Mononuclear cell (primary cell): ENCODE data around the gene INAVA. TPM values are rescaled to one million over a fixed set of nuclear protein-coding genes. Genes with fewer than 3 reads are reported as not detected.
"Not testable (repeated sequence)": the region's sequence is repeated elsewhere in the genome, so short reads cannot be mapped to it uniquely, and the experiment has no call there.

Experiments
- H3K27me3 ChIP-seq: 2 replicates; pipeline ENCODE4 v1.6.0; 2011; ENCODE audit warnings: low read length, control low read depth; ENCODE audit not compliant: insufficient read depth
- H3K4me1 ChIP-seq: 2 replicates; pipeline ENCODE4 v1.5.1; 2011; ENCODE audit warnings: mild to moderate bottlenecking, low read length, control low read depth; ENCODE audit not compliant: insufficient read depth
- H3K4me3 ChIP-seq: 2 replicates; pipeline ENCODE4 v1.5.1; 2011; ENCODE audit warnings: mild to moderate bottlenecking, low read length, moderate library complexity
- H3K9me3 ChIP-seq: 2 replicates; pipeline ENCODE4 v1.5.1; 2011; ENCODE audit warnings: low read depth, mild to moderate bottlenecking, control low read depth, low read length
- total RNA-seq: library from RNA; depleted of rRNA; stranded (reverse); fragments of >200 nt; gene quantifications from one replicate; pipeline ENCODE4 v1.2.3, GENCODE V29; 2012

INAVA gene
- total RNA-seq, 1 donor, result under 0.01 TPM

GRCh38 chr1:200947059-200947566, 52.4 kb downstream of the INAVA start:
- no peak overlapping the region for H3K4me3 ChIP-seq
- no peaks in the 10 kb centered on the region for H3K27me3 ChIP-seq
- H3K4me1 ChIP-seq, result no peaks in the 10 kb centered on the region
- no peaks in the 10 kb centered on the region for H3K9me3 ChIP-seq

- Histone ChIP-seq H3K4me1 (no peaks in the 10 kb centered on the region), H3K27me3 (no peaks in the 10 kb centered on the region), H3K4me3 (no peak overlapping the region), H3K9me3 (no peaks in the 10 kb centered on the region)
Measured at GRCh38 chr1:200949626-200950025, 54.9 kb downstream of the INAVA start.

- H3K4me1 ChIP-seq, result no peaks in the 10 kb centered on the region
- no peaks in the 10 kb centered on the region for H3K27me3 ChIP-seq
- H3K4me3 ChIP-seq, result no peak overlapping the region
Measured at GRCh38 chr1:200951016-200951415, 56.3 kb downstream of the INAVA start.

GRCh38 chr1:200954434-200954833, 59.7 kb downstream of the INAVA start:
- no peak overlapping the region for H3K4me3 ChIP-seq
- no peaks in the 10 kb centered on the region for H3K27me3 ChIP-seq
- H3K9me3 ChIP-seq, result no peaks in the 10 kb centered on the region
- no peaks in the 10 kb centered on the region for H3K4me1 ChIP-seq

More at GRCh38 chr1:200951016-200951415, 56.3 kb downstream of the INAVA start:
- H3K9me3 ChIP-seq, result no peaks in the 10 kb centered on the region

- H3K4me1 ChIP-seq, result no peaks in the 10 kb centered on the region
- H3K4me3 ChIP-seq, result no peak overlapping the region
- H3K27me3 ChIP-seq, result no peaks in the 10 kb centered on the region
- H3K9me3 ChIP-seq, result no peaks in the 10 kb centered on the region
Measured at GRCh38 chr1:200958597-200958996, 63.9 kb downstream of the INAVA start.

- no peaks in the 10 kb centered on the region for H3K4me1 ChIP-seq
- no peaks in the 10 kb centered on the region for H3K9me3 ChIP-seq
Measured at GRCh38 chr1:200959411-200959921, 64.8 kb downstream of the INAVA start.

GRCh38 chr1:200960236-200960947, 65.7 kb downstream of the INAVA start:
- H3K4me1 ChIP-seq, result no peaks in the 10 kb centered on the region
- H3K4me3 ChIP-seq, result no peak overlapping the region
- no peaks in the 10 kb centered on the region for H3K9me3 ChIP-seq
- no peaks in the 10 kb centered on the region for H3K27me3 ChIP-seq

More at GRCh38 chr1:200959411-200959921, 64.8 kb downstream of the INAVA start:
- H3K4me3 ChIP-seq, result no peak overlapping the region
- H3K27me3 ChIP-seq, result no peaks in the 10 kb centered on the region

- no peaks in the 10 kb centered on the region for H3K9me3 ChIP-seq
- no peaks in the 10 kb centered on the region for H3K4me1 ChIP-seq
- no peaks in the 10 kb centered on the region for H3K27me3 ChIP-seq
- no peak overlapping the region for H3K4me3 ChIP-seq
Measured at GRCh38 chr1:200960948-200961340, 66.2 kb downstream of the INAVA start.

GRCh38 chr1:200962151-200962550, 67.5 kb downstream of the INAVA start:
- H3K9me3 ChIP-seq, H3K27me3 ChIP-seq: not testable (repeated sequence)

GRCh38 chr1:200962631-200963030, 67.9 kb downstream of the INAVA start:
- Histone ChIP-seq H3K27me3 (no peaks in the 10 kb centered on the region), H3K4me1 (no peaks in the 10 kb centered on the region), H3K4me3 (no peak overlapping the region), H3K9me3 (no peaks in the 10 kb centered on the region)

More at GRCh38 chr1:200962151-200962550, 67.5 kb downstream of the INAVA start:
- not testable (repeated sequence) for H3K4me3 ChIP-seq, H3K4me1 ChIP-seq

GRCh38 chr1:200963076-200963475, 68.4 kb downstream of the INAVA start:
- no peak overlapping the region for H3K4me3 ChIP-seq
- no peaks in the 10 kb centered on the region for H3K9me3 ChIP-seq
- no peaks in the 10 kb centered on the region for H3K27me3 ChIP-seq

GRCh38 chr1:200963888-200964287, 69.2 kb downstream of the INAVA start:
- not testable (repeated sequence) for H3K4me1 ChIP-seq, H3K27me3 ChIP-seq, H3K9me3 ChIP-seq, H3K4me3 ChIP-seq

More at GRCh38 chr1:200963076-200963475, 68.4 kb downstream of the INAVA start:
- no peaks in the 10 kb centered on the region for H3K4me1 ChIP-seq

Other genes with a start within 250 kb of the INAVA start
- gene DDX59, start 225.0 kb upstream of the INAVA start, total RNA-seq, result 16.7 TPM
- gene CAMSAP2, start 156.0 kb upstream of the INAVA start, total RNA-seq, result 2.7 TPM
- 0.84 TPM for gene GPR25, start 21.9 kb upstream of the INAVA start, total RNA-seq
- 41.1 TPM for gene KIF21B, start 128.8 kb downstream of the INAVA start, total RNA-seq
- gene CACNA1S, start 217.5 kb downstream of the INAVA start, total RNA-seq, result not detected
- not detected for gene ASCL5, start 232.3 kb downstream of the INAVA start, total RNA-seq